Activated T-cell treated with anti-CD3 and anti-CD28 coated beads, Interleukin-2, amount 50 U/mL, for 72 hours (primary cell): ENCODE measurements around the gene AHCYL2. TPM values are rescaled to one million over a fixed set of nuclear protein-coding genes. Genes with fewer than 3 reads are reported as not detected.

Experiments
- ATAC-seq, 2 donors: fragments of 150-1000 bp; cut with Tn5 transposase; replicated peaks in 1 of 2; 2 replicates each; pipeline ENCODE4 v1.10.0; 2021; ENCODE audit warnings: moderate library complexity in 2 of 2, mild to moderate bottlenecking in 1 of 2
- DNase-seq, 2 donors: peaks; one replicate each; pipeline ENCODE4 v3.0.0; 2021 to 2022; ENCODE audit warnings: mixed read lengths in 1 of 2
- H3K27ac Mint-ChIP-seq: one replicate; pipeline ENCODE4 v1.8.0; 2022; ENCODE audit warnings: mild to moderate bottlenecking, moderate library complexity, mixed read lengths
- H3K27me3 Mint-ChIP-seq: one replicate; pipeline ENCODE4 v1.8.0; 2022; ENCODE audit warnings: low read depth, mixed read lengths
- H3K36me3 Mint-ChIP-seq, 2 donors: one replicate each; pipeline ENCODE4 v1.8.0; 2022; ENCODE audit warnings: mixed read lengths in 2 of 2, mild to moderate bottlenecking in 1 of 2; ENCODE audit not compliant: insufficient read depth in 2 of 2
- H3K4me1 Mint-ChIP-seq: one replicate; pipeline ENCODE4 v1.8.0; 2022; ENCODE audit warnings: low read depth, mixed read lengths
- H3K4me3 Mint-ChIP-seq, 2 donors: one replicate each; pipeline ENCODE4 v1.8.0; 2022; ENCODE audit warnings: mild to moderate bottlenecking in 2 of 2, mixed read lengths in 2 of 2, moderate library complexity in 2 of 2
- H3K9me3 Mint-ChIP-seq, 2 donors: one replicate each; pipeline ENCODE4 v1.8.0; 2022; ENCODE audit warnings: mixed read lengths in 2 of 2
- total RNA-seq, 2 donors: library from RNA; stranded (reverse); gene quantifications; one replicate each; pipeline ENCODE4 v1.2.3, GENCODE V29; 2022

The AHCYL2 gene
- total RNA-seq, 2 donors from 2014 or later, result 40.8 to 44.8 TPM

GRCh38 chr7:129381710-129382484 is 157.1 kb downstream of the AHCYL2 start:
- H3K36me3 Mint-ChIP-seq, result peaks cover 2 to 3% of the 10 kb centered on the region in 2 donors

DNA sequence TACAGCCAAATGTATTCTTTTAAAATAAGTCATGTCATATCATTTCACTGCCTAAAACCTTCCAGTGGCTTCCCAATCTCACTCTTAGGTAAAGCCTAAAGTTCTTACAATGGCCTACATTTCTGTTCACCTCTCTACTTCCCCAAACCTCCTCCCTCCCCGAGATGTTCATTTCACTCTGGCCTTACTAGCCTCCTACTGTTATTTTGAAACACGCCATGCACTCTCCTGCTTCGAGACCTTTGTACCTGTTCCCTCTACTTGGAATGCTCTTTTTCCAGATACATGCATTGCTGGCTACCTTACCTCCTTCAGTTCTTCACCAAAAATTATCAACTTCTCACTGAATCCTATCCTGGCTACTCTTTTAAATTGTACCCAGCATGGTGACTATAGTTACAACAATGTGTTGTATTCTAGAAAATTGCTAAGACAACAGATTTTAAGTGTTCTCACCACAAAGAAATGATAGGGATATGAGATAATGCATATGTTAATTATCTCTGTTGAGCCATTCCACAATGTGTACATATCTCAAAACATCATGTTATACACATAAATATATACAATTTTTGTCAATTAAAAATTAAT is 158.8 kb downstream of the AHCYL2 start:
- no peaks in the 10 kb centered on the region for H3K27me3 Mint-ChIP-seq
- H3K36me3 Mint-ChIP-seq, result peaks cover 2 to 3% of the 10 kb centered on the region in 2 donors
- DNase-seq (no peak), ATAC-seq (peak in 1 of 2 donors; percentile 8)
- H3K27ac Mint-ChIP-seq, result peak overlapping the region; percentile 4
- H3K4me3 Mint-ChIP-seq, result no peak overlapping the region
- H3K4me1 Mint-ChIP-seq, result peaks cover 35% of the 10 kb centered on the region
- no peaks in the 10 kb centered on the region for H3K9me3 Mint-ChIP-seq

More at GRCh38 chr7:129381710-129382484, 157.1 kb downstream of the AHCYL2 start:
- ATAC-seq, result peak; percentile 37 to 62
- H3K27ac Mint-ChIP-seq, result peak overlapping the region; percentile 7
- no peaks in the 10 kb centered on the region for H3K27me3 Mint-ChIP-seq
- no peaks in the 10 kb centered on the region for H3K9me3 Mint-ChIP-seq
- peak overlapping the region in 1 of 2 donors; percentile 33 for H3K4me3 Mint-ChIP-seq
- no peak for DNase-seq
- H3K4me1 Mint-ChIP-seq, result peaks cover 39% of the 10 kb centered on the region

GRCh38 chr7:129385116-129385515 is 160.3 kb downstream of the AHCYL2 start:
- DNase-seq (no peak), ATAC-seq (no peak)
- peak overlapping the region in 1 of 2 donors; percentile 39 for H3K4me3 Mint-ChIP-seq
- H3K27ac Mint-ChIP-seq, result peak overlapping the region; percentile 52
- no peaks in the 10 kb centered on the region for H3K27me3 Mint-ChIP-seq
- no peaks in the 10 kb centered on the region for H3K9me3 Mint-ChIP-seq
- peaks cover 2 to 3% of the 10 kb centered on the region in 2 donors for H3K36me3 Mint-ChIP-seq
- peaks cover 35% of the 10 kb centered on the region for H3K4me1 Mint-ChIP-seq

DNA sequence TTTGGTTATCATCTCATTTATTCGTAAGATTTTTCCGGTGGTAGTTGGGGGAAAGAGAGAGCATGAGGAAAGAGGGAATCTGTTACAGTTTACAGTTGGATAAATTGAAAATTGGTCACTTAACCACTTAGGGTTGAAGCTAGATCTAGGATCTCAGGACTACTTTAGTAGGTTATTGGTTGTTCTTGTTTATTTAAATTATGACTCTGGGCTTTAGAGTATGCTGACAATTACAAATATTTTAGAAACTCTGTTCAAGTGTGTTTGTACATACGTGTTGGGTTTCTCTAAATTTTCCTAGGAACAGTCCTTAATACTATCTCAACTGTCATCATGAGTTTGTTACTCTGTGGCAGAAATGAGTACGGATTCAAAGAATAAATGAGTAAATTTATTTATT is 160.8 kb downstream of the AHCYL2 start:
- Mint-ChIP-seq H3K27me3 (no peaks in the 10 kb centered on the region), H3K36me3 (peaks cover 2 to 3% of the 10 kb centered on the region in 2 donors), H3K27ac (peak overlapping the region; percentile 52), H3K4me1 (peaks cover 35% of the 10 kb centered on the region), H3K4me3 (peak overlapping the region in 1 of 2 donors; percentile 39), H3K9me3 (no peaks in the 10 kb centered on the region)
- ATAC-seq (no peak), DNase-seq (no peak)

GRCh38 chr7:129386506-129386905 is 161.7 kb downstream of the AHCYL2 start:
- peaks cover 2 to 3% of the 10 kb centered on the region in 2 donors for H3K36me3 Mint-ChIP-seq
- peak overlapping the region; percentile 31 to 68 for H3K4me3 Mint-ChIP-seq
- H3K27me3 Mint-ChIP-seq, result no peaks in the 10 kb centered on the region
- ATAC-seq (peak; percentile 40 to 50), DNase-seq (no peak)
- H3K27ac Mint-ChIP-seq, result peak overlapping the region; percentile 68
- peaks cover 34% of the 10 kb centered on the region for H3K4me1 Mint-ChIP-seq
- no peaks in the 10 kb centered on the region for H3K9me3 Mint-ChIP-seq

DNA sequence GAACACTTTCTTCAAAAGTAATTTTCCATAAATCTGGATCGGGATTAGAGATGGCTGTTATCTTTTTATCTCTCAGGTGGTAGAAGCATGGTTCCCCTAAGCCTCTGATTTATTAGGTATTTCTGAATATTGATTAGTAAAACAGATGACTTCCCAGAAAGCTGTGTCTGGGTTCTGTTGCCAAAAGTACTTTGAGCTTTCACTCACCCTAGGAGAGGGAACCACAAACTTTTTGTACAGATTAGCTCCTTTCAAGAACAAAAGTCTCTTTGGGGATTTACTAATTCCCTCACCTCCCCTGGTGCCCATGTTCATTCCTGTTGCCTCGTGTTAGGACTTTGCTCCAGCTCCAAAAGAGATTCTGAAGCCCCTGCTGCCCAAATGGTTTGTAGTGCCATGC is 162.7 kb downstream of the AHCYL2 start:
- H3K9me3 Mint-ChIP-seq, result no peaks in the 10 kb centered on the region
- no peak overlapping the region for H3K27ac Mint-ChIP-seq
- H3K4me3 Mint-ChIP-seq, result no peak overlapping the region
- ATAC-seq (no peak), DNase-seq (no peak)
- no peaks in the 10 kb centered on the region for H3K27me3 Mint-ChIP-seq
- H3K4me1 Mint-ChIP-seq, result peaks cover 27% of the 10 kb centered on the region
- peaks cover 0 to 2% of the 10 kb centered on the region in 2 donors for H3K36me3 Mint-ChIP-seq

DNA sequence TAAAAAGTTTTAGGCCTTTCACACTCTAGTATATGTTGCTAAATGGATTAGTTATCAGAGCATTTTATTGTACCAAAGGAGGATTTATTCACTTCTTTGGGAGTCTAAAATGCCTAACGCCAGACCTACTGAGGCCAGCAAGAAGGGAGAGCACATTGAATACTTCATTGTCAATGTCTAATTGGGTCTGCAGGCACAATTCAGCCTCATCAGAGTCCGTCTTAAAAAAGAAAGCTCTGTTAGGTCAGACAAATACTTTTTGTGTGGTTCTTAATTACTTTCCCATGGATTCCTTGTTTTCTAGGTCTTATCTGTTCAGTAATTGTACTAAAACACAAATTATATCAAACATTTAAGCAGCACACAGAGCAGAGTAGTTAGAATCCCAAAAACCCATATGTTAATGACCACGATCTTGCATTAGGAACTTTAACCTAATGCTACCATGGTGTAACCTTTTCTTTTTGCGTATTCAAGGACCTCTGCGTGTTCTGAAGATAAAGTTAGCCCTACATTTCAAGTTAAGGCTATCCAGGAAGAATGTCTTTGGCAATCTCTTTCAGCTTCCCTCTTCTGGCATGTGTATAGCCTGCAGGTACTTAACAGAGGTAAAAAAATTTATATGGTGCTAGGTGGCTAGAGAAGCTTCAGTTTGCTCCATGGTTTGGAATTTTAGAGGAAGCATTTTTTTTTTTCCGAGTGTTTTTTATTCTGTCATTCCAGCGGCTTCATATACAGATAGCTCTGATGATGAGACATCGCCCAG is 163.7 kb downstream of the AHCYL2 start:
- Mint-ChIP-seq H3K4me3 (no peak overlapping the region), H3K4me1 (peaks cover 22% of the 10 kb centered on the region), H3K27me3 (no peaks in the 10 kb centered on the region), H3K9me3 (no peaks in the 10 kb centered on the region), H3K27ac (no peak overlapping the region), H3K36me3 (peaks cover 0 to 2% of the 10 kb centered on the region in 2 donors)
- DNase-seq (no peak), ATAC-seq (no peak)

DNA sequence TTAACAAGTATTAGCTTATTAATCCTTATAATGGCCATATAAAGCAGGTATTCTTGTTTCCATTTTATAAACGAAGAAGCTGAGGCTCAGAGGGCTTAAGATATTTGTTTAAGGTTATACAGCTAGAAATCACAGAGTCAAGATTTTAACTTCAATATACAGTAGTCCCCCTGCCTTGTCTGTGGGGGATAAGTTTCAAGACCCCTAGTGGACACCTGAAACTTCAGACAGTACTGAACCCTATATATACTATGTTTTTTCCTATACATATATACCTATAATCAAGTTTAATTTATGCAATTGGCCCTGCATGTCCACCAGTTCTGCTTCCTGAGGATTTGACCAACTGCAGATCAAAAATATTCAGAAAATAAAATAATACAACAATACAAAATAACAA is 165.0 kb downstream of the AHCYL2 start:
- H3K36me3 Mint-ChIP-seq, result no peaks in the 10 kb centered on the region
- H3K27me3 Mint-ChIP-seq, result no peaks in the 10 kb centered on the region
- H3K27ac Mint-ChIP-seq, result no peak overlapping the region
- peaks cover 20% of the 10 kb centered on the region for H3K4me1 Mint-ChIP-seq
- no peaks in the 10 kb centered on the region for H3K9me3 Mint-ChIP-seq
- H3K4me3 Mint-ChIP-seq, result no peak overlapping the region
- DNase-seq (no peak), ATAC-seq (no peak)

DNA sequence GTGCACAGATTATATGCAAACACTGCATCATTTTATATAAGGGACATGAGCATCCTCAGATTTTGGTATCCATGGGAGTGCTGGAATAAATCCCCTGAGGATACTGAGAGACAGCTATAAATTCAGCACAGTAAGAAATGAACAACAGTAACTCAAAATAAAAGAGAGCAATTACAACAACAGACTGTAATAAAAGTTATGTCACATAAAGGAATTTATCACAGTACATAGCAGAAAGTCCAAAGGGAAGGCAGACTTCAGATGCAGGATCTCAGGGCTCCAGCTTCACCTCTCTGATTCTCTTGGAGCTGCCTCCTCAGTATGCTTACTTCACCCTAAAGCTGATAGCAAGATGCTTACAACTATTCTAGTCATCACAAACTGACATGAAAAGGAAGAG is 165.5 kb downstream of the AHCYL2 start:
- ATAC-seq, result no peak

GRCh38 chr7:129391546-129392171 is 166.8 kb downstream of the AHCYL2 start:
- H3K36me3 Mint-ChIP-seq, result no peaks in the 10 kb centered on the region
- peaks cover 7% of the 10 kb centered on the region for H3K4me1 Mint-ChIP-seq
- no peaks in the 10 kb centered on the region for H3K27me3 Mint-ChIP-seq
- no peak overlapping the region for H3K27ac Mint-ChIP-seq
- no peak overlapping the region for H3K4me3 Mint-ChIP-seq
- no peaks in the 10 kb centered on the region for H3K9me3 Mint-ChIP-seq
- DNase-seq (no peak), ATAC-seq (no peak)

More for the DNA sequence above, 165.5 kb downstream of the AHCYL2 start:
- H3K27ac Mint-ChIP-seq, result no peak overlapping the region
- H3K4me1 Mint-ChIP-seq, result peaks cover 18% of the 10 kb centered on the region
- DNase-seq, result no peak
- no peak overlapping the region for H3K4me3 Mint-ChIP-seq
- no peaks in the 10 kb centered on the region for H3K36me3 Mint-ChIP-seq
- no peaks in the 10 kb centered on the region for H3K9me3 Mint-ChIP-seq
- no peaks in the 10 kb centered on the region for H3K27me3 Mint-ChIP-seq

- Mint-ChIP-seq H3K36me3 (no peaks in the 10 kb centered on the region), H3K4me3 (no peak overlapping the region), H3K27ac (no peak overlapping the region), H3K27me3 (no peaks in the 10 kb centered on the region), H3K4me1 (no peaks in the 10 kb centered on the region), H3K9me3 (no peaks in the 10 kb centered on the region)
- no peak for DNase-seq
- ATAC-seq, result no peak
These were observed 168.4 kb downstream of the AHCYL2 start for GRCh38 chr7:129393255-129393654.

DNA sequence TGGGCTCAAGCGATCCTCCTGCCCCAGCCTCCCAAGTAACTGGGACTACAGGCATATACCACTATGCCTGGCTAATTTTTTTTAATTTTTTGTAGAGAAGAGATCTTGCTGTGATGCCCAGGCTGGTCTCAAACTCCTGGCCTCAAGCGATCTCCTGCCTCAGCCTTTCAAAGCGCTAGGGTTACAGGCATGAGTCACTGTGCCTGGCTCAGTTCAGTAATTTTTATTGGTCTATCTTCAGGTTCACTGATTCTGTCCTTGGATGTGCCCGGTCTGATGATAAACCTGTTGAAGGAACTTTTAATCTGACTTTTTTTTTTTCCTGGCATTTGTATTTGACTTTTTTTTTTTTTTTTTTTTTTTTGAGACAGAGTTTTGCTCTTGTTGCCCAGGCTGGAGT is 169.3 kb downstream of the AHCYL2 start:
- H3K9me3 Mint-ChIP-seq, result no peaks in the 10 kb centered on the region
- no peaks in the 10 kb centered on the region for H3K4me1 Mint-ChIP-seq

More for the DNA sequence above, 169.3 kb downstream of the AHCYL2 start:
- ATAC-seq, result no peak
- no peaks in the 10 kb centered on the region for H3K27me3 Mint-ChIP-seq
- H3K27ac Mint-ChIP-seq, result no peak overlapping the region
- no peak for DNase-seq
- H3K4me3 Mint-ChIP-seq, result no peak overlapping the region
- H3K36me3 Mint-ChIP-seq, result no peaks in the 10 kb centered on the region
